Measurements from ENCODE around the gene NDUFS7.

The NDUFS7 gene

DNA sequence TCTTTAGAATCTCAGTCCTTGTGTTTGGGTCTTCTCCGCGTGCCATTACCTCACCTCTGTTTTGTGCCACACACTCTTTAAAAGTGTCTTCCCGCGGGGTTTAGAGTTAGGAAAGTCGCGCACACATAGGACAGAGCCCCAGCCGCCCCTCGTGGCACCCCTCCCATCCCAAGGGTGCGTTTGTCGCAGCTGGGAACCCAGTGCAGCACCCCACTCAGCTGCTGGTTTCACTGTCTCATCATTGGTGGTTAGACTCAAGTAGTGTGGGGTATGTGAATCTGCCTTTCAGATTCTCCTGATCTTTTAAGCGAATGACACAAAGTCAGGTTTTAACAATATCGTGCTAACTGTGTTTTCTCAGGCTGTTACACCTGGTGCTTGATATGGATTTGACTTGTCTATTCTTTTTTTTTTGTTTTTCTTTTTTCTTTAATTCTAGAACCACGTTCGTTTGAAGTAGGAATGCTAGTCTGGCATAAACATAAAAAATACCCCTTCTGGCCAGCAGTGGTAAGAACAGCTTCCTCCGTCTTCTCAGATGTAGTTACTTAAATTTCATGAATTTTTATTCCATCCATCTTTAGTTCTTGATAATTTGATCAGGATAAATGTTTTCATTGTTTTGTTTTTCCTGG, 19.5 kb upstream of the NDUFS7 start:
- no peak for DNase-seq (ENCODE audit: low read depth in 3 of 3)

DNA sequence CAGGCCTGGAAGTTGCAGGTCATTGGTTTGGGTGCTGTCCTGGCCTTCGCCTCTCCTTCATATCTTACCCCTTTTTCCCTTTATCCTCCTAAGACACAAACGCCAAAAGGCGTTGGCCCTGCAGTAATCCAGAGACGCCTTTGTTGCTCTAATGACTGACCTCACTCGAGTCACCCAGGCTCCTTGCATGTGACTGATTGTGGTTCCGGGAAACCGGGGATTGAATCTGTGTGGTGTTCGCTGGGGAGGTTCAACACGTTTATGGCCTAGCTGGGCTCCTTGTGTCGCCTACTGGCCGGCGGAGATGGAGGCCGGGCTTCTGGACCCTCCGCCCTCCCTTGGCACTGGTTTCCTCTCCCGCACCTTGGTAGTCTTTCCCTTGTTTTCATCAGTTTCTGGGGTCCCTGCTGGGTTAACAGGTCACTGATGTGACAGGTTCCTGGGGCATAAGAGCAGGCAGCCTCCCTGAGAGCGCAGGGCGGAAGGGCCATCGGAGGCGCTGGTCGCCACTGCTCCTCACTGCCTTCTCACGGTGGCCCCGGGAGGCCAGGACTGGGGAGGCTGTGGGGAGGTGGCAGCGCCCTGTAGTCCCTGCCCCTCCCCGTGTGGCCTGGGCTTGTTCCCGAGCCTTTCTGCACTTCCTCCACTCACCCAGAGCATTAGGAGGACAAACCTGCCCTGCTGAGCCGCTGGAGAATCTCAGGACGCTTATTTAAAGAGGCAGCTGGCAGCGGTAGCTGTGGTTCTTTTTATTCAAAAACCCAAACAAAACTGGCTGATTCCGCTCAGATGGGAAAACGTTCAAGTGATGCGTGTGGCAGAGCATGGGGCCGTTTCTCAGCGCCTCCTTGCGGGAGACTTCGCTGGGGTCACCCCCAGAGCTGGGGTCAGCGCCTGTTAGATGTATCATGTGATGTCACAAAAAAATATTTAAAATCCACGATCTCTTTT, 18.1 kb upstream of the NDUFS7 start:
- DNase-seq (ENCODE audit: low read depth in 3 of 3), result no peak

GRCh38 chr19:1366296-1366695, 17.4 kb upstream of the NDUFS7 start:
- DNase-seq (ENCODE audit: low read depth in 3 of 3), result no peak

DNA sequence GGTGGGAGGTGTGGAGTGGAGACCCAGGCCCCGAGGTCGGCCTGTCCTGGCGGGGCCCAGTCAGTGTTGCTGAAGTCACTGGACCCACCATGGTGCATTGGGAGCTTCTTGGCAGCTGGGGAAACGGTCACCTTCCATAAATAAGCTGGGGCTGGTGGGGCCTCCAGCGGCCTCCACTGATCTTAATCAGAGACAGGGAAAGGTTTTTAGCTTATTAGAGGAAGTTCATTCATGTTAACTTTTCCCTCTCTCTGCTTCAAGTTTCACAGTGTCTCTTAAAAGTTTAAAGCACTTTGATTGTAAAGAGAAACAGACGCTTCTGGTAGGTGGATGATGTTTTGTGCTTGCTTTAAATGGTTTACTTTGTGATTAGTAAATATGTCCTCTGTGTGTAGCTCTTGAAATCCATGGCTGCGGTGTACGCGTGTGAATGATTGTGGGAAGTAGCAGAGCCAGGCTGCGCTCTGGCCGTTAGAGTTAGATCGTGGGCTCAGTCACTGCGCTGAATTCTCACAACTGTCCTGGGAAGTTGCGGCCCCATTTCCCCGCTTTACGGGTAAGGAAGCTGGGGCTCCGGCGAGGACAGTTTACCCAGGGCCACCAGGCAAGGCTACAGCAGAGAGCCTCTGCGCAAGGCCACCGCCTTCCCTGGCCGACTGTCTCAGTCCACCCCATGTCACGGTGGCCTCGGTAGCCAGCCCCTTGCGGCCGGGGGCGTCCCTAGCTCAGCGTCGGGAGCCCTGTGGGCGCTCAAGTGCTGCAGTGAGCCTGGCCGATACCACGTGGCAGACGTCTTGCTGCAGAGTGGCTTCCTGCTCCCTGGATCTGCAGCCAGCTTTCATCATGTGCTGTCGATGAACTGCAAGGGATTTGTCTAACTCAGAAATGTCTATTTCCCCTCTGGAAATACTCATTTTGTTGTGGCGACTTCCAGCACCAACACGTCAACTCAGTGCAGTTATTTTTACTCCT, 16.5 kb upstream of the NDUFS7 start:
- DNase-seq (ENCODE audit: low read depth in 3 of 3), result no peak

- DNase-seq (ENCODE audit: low read depth in 3 of 3), result no peak
Observed at GRCh38 chr19:1369214-1369805, 14.4 kb upstream of the NDUFS7 start.

GRCh38 chr19:1370579-1371361, 12.9 kb upstream of the NDUFS7 start:
- no peak for DNase-seq (ENCODE audit: low read depth in 3 of 3)

DNA sequence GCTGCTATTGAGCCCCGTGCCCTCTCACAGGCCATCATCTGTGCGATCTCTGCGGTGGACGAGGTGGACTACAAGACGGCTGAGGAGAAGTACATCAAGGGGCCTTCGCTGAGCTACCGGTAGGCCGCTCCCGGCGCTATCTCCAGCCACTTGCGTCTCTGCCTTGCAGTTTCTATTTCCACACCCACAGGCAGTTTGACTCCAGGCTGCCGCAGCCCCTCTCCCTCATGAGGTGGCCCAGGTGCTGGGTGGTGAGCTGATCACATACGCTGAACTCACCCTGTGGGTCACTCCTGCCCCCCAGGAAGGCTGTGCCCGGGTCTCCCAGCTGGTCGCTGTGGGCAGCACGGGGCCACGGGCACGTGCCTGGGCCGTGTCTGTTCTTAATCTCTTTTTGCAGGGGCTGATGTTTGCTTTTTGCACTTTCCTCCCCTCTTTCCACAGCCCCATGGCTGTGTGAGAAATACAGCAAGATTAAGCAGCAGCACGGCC, 10.6 kb upstream of the NDUFS7 start:
- no peak for DNase-seq (ENCODE audit: low read depth in 3 of 3)

DNA sequence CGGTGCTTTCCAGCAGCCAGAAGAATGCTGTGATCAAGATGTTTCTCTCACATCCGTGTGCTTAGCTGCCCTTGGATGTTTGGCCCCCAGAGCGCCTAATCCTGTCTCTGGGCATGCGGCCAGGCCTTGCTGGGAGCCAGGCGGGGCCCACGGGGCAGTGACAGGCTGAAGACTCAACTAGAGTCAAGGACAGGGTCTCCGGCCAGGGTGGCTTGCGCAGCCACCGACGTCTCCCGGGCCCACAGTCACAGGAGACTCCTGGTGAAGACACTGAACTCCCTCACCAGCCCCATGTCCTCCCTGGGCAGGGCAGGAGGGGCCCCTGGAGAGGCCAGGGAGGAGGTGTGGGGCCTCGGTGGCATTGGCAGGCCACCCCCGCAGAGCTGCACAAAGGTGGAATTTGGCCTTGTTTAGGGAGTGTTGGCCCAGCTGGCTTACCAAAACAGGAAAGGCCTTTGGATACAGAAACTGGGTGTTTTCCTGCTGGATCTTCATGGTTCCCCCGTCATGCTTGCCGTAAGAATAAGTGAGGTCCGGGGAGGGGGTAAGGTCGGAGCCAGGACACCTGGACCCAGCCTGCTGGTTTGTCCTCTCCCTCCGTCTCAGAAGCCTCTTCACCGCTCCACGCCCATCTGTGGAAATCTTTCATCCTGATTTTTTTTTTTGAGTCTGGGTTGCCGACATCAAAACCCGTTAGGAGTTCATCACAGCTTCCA, 10.0 kb upstream of the NDUFS7 start:
- DNase-seq (ENCODE audit: low read depth in 3 of 3), result no peak

- no peak for DNase-seq (ENCODE audit: low read depth in 3 of 3)
Observed at GRCh38 chr19:1374250-1374577, 9.5 kb upstream of the NDUFS7 start.

- DNase-seq (ENCODE audit: low read depth in 3 of 3), result no peak
Observed at GRCh38 chr19:1376415-1376805, 7.3 kb upstream of the NDUFS7 start.

DNA sequence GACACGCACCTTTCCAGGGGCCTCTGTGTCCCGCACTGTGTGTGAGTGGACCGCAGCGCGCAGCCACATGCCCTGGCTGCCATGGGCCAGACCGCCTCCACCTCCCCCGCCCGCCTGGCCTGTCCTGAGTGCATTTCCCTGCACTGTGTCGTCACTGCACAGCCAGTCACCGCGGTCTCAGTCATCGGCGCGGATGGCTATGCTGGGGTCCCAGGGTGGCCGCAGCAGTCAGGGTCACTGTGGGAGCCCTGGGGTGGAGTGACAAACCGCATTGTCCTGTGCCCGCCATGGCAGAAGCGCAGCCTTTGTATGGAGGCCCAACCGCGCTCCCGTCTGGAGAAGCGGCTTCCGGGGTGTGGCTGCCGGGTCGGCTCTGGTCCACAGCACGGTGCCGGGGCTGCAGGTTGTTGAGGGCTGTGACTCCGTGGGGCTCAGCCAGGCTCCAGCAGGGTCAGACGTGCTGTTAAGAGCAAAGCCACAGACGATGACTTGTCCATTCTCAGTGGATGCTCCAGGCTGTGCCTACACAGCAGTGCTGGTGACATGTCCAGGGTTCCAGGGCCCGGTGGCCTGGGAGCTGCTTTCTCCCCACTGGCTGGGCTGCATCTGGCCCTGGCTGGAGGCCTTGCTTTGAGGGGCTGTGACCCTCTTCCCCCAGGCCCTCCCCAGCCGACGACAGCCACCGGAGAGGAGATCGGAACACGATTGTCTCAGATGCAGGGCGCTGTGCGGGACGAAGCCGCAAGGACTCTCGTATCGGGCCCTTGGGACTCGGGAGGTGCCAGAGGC, 6.3 kb upstream of the NDUFS7 start:
- DNase-seq (ENCODE audit: low read depth in 3 of 3), result no peak

DNA sequence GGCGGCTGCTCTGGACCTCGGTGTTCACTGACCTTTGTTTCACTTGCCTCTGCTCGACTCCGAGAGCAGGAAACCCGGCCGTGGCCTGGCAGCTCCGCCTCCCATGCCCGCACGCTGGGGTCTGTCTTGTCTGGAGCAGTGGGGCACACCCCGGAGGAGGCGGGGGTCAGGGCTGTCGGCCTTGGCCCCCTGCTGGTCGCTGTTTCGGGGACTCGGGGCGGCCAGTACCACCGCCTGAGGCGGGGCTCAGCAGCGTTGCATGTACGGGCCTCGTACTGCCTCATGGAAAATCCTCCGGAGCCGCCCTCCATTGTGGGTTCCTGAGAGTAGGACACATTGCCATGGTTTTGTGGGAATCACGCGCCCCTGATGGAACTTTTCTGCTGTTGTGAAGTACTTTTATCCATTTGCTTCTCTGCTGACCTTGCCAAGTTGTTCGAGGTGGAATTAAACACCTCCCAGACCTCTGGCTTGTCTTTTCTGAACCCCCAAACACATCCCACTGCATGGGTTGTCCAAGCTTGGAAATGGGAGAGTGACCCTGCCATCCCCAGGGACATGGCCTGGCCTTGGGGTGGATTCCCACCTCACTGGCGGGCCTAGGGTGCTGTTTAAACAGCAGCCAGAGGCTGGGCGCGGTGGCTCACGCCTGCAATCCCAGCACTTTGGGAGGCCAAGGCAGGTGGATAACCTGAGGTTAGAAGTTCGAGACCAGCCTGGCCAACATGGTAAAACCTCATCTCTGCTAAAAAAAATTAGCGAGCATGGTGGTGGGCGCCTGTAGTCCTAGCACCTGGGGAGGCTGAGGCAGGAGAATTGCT, 5.5 kb upstream of the NDUFS7 start:
- no peak for DNase-seq (ENCODE audit: low read depth in 3 of 3)

GRCh38 chr19:1379126-1379905, 4.4 kb upstream of the NDUFS7 start:
- DNase-seq (ENCODE audit: low read depth in 3 of 3), result no peak

- no peak for DNase-seq (ENCODE audit: low read depth in 3 of 3)
Observed at GRCh38 chr19:1379961-1380489, 3.7 kb upstream of the NDUFS7 start.

DNA sequence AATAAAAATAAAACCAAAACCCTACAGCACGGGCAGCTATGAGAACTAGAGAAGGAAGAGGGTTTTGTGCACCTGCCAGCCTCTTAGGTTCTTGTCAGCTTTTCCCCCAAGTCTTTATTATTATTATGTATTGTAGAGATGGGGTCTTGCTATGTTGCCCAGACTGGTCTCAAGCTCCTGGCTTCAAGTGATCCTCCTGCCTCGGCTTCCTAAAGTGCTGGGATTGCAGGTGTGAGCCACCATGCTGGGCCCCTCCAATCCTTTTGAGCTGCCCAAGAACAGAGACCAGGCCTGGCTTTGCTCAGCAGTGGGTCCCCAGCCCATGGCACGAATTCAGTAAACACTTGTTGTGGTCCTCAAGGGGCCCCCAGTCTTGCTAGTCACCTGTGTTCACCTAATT, 1.5 kb upstream of the NDUFS7 start:
- DNase-seq (ENCODE audit: low read depth in 3 of 3), result no peak

DNA sequence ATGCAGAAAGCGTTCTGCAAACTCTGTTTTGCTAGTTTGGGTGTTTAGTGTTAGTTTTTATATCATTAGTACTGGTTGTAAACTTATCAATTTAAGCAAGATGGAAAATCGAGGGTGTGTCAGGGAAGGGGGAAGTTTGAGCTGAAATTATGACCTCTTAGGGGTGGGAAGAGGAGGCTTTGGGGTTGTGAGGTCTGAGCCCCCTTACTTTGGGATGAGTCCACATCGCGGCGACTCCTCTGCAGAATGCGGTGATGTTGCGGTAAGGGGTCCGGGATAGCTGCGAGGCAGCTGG, 743 bp upstream of the NDUFS7 start:
- DNase-seq (ENCODE audit: low read depth in 3 of 3), result no peak

DNA sequence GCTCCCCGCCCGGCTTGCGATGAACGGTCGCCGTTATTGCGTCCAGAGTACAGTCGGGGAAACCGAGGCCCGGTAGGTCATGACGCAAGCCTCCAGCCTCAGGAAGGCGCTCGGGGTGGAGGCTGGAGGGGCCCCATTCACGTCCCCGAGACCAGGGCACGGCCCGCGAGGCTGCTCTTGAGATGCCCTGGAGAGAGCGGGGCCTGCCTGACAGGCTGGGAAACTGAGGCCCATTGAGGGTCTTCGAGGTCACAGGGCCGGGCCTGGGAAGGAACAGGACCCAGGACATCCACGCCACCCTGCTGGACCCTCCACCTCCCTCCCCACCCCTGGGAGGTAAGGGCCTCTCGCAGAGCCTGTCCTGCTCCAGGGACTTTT, 367 bp downstream of the NDUFS7 start:
- no peak for DNase-seq (ENCODE audit: low read depth in 3 of 3)

All from stimulated activated CD4-positive, alpha-beta T cell treated with anti-CD3 and anti-CD28 coated beads, TNF-alpha, amount 100 ng/mL, for 48 hours (primary cell).